HCT116 (cell line): ENCODE results near the gene GPX7. TPM values are rescaled to one million over a fixed set of nuclear protein-coding genes. Genes with fewer than 3 reads are reported as not detected.

Experiments used
- ATAC-seq: fragments of 200-7000 bp; cut with Tn5 transposase; 2 replicates; pipeline ENCODE4 v1.9.1; 2020; ENCODE audit warnings: mild to moderate bottlenecking, moderate library complexity
- BruUV-seq: library from RNA; stranded (reverse); fragments of 400-500 nt; replicated peaks from 2 replicates; lab custom pipeline; 2021; lab: Mats Ljungman, UMichigan
- CTCF ChIA-PET: fragments of 300-600 bp; sonication (Branson Sonifier 250); formaldehyde crosslinking; loops from one replicate; lab custom pipeline; 2021; ENCODE audit warnings: antibody characterized with exemption; lab: Charles Lee
- POLR2A ChIA-PET: fragments of 300-600, 350-600 bp; sonication (Branson Sonifier 250); formaldehyde crosslinking; loops from one replicate; lab custom pipeline; 2021; ENCODE audit warnings: antibody characterized with exemption; lab: Charles Lee
- RAD21 ChIA-PET, 2 experiments: fragments of 300-600 bp; sonication (Branson Sonifier 250); formaldehyde crosslinking; loops; one replicate each; lab custom pipeline; 2023; ENCODE audit warnings: low total read pairs in 2 of 2; ENCODE audit not compliant: uncharacterized antibody in 2 of 2, unreplicated experiment in 2 of 2, low non-redundant PET in 1 of 2; lab: Charles Lee
- DNase-seq: peaks from one replicate; pipeline ENCODE4 v3.0.0-alpha.2; 2010; ENCODE audit warnings: low read depth, low spot score
- H2AFZ ChIP-seq: fragments of 200-600 bp; shearing (Covaris generic), sonication (generic); 2 replicates; pipeline ENCODE4 v1.6.1; 2017; ENCODE audit warnings: low read depth, mixed run types, mixed read lengths, antibody characterized with exemption, low read length; ENCODE audit not compliant: poor library complexity, severe bottlenecking
- H3K27ac ChIP-seq: 2 replicates; pipeline ENCODE4 v1.5.1; 2012; ENCODE audit warnings: low read depth, low read length
- H3K27me3 ChIP-seq: fragments of 200-600 bp; sonication (generic); 2 replicates; pipeline ENCODE4 v1.6.1; 2016; ENCODE audit warnings: mixed run types, low read length, mixed read lengths; ENCODE audit not compliant: insufficient read depth
- H3K36me3 ChIP-seq, 2 experiments: fragments of 200-500 bp in 1 of 2; fragments of 200-600 bp in 1 of 2; sonication (Bioruptor generic) in 1 of 2; sonication (generic) in 1 of 2; 2 replicates each; pipeline versions ENCODE4 v1.5.1 to v1.6.1; 2014 to 2016; ENCODE audit warnings: low read length in 2 of 2, inconsistent platforms in 1 of 2, mixed read lengths in 1 of 2, mixed run types in 1 of 2; ENCODE audit not compliant: insufficient read depth in 2 of 2, control insufficient read depth in 1 of 2
- H3K4me1 ChIP-seq, 2 experiments: fragments of 200-600 bp in 1 of 2; sonication (generic) in 1 of 2; 2 replicates each; pipeline versions ENCODE4 v1.5.1 to v1.6.1; 2012 to 2017; ENCODE audit warnings: low read length in 2 of 2, inconsistent platforms in 1 of 2, mild to moderate bottlenecking in 1 of 2, mixed read lengths in 1 of 2, mixed run types in 1 of 2, moderate library complexity in 1 of 2; ENCODE audit not compliant: insufficient read depth in 2 of 2, control insufficient read depth in 1 of 2
- H3K4me2 ChIP-seq: fragments of 200-600 bp; sonication (generic); 2 replicates; pipeline ENCODE4 v1.6.1; 2017; ENCODE audit warnings: mixed run types, low read length, mixed read lengths
- H3K4me3 ChIP-seq, 2 experiments: fragments of 200-600 bp in 1 of 2; sonication (generic) in 1 of 2; replicated peaks in 1 of 2; 2 replicates each; pipeline ENCODE4 v1.5.1; 2011 to 2016; ENCODE audit warnings: low read length in 2 of 2, control low read depth in 1 of 2, low read depth in 1 of 2, mild to moderate bottlenecking in 1 of 2, mixed read lengths in 1 of 2, mixed run types in 1 of 2
- H3K79me2 ChIP-seq: fragments of 200-600 bp; sonication (generic); 2 replicates; pipeline ENCODE4 v1.6.1; 2017; ENCODE audit warnings: mild to moderate bottlenecking, mixed run types, low read length, moderate library complexity, mixed read lengths; ENCODE audit not compliant: insufficient read depth
- H3K9ac ChIP-seq: fragments of 200-600 bp; sonication (generic); 2 replicates; pipeline ENCODE4 v1.6.1; 2016; ENCODE audit warnings: low read length, mixed read lengths
- H3K9me2 ChIP-seq: fragments of 200-600 bp; sonication (generic), shearing (Covaris generic); 2 replicates; pipeline ENCODE4 v1.6.1; 2017; ENCODE audit warnings: mixed run types, mild to moderate bottlenecking, moderate library complexity; ENCODE audit not compliant: insufficient read depth
- H3K9me3 ChIP-seq, 2 experiments: fragments of 200-500 bp in 1 of 2; fragments of 200-600 bp in 1 of 2; sonication (Bioruptor generic) in 1 of 2; sonication (generic) in 1 of 2; 2 replicates each; pipeline ENCODE4 v1.6.1; 2014 to 2017; ENCODE audit warnings: low read length in 2 of 2, mixed read lengths in 2 of 2, inconsistent platforms in 1 of 2, low read depth in 1 of 2, mild to moderate bottlenecking in 1 of 2, mixed run types in 1 of 2, moderate library complexity in 1 of 2; ENCODE audit not compliant: control insufficient read depth in 1 of 2, insufficient read depth in 1 of 2
- H4K20me1 ChIP-seq: fragments of 200-600 bp; sonication (generic), shearing (Covaris generic); 2 replicates; pipeline ENCODE4 v1.6.1; 2017; ENCODE audit warnings: mixed run types, mild to moderate bottlenecking, moderate library complexity; ENCODE audit not compliant: insufficient read depth
- CBX3 ChIP-seq: IDR thresholded peaks from 2 replicates; pipeline ENCODE4 v1.6.1; 2012; ENCODE audit warnings: low read depth
- CEBPB ChIP-seq: IDR thresholded peaks from 2 replicates; pipeline ENCODE4 v1.6.1; 2012; ENCODE audit warnings: low read depth
- EGR1 ChIP-seq: IDR thresholded peaks from 2 replicates; pipeline ENCODE4 v1.6.1; 2012; ENCODE audit warnings: low read depth
- ELF1 ChIP-seq: IDR thresholded peaks from 2 replicates; pipeline ENCODE4 v1.6.1; 2012; ENCODE audit warnings: low read depth, borderline replicate concordance
- EZH2 ChIP-seq: fragments of 200-600 bp; sonication (generic); IDR thresholded peaks from 2 replicates; pipeline ENCODE4 v1.6.1; 2017; ENCODE audit warnings: antibody characterized with exemption, mixed run types
- EZH2phosphoT487 ChIP-seq: fragments of 200-600 bp; IDR thresholded peaks from 2 replicates; pipeline ENCODE4 v1.6.1; 2018; ENCODE audit warnings: antibody characterized with exemption, borderline replicate concordance
- JUND ChIP-seq: IDR thresholded peaks from 2 replicates; pipeline ENCODE4 v1.6.1; 2012
- POLR2AphosphoS5 ChIP-seq: IDR thresholded peaks from 2 replicates; pipeline ENCODE4 v1.6.1; 2011; ENCODE audit warnings: mild to moderate bottlenecking, low read depth, low read length, moderate library complexity
- RAD21 ChIP-seq: IDR thresholded peaks from 2 replicates; pipeline ENCODE4 v1.6.1; 2012; ENCODE audit warnings: low read depth, mild to moderate bottlenecking
- SP1 ChIP-seq: IDR thresholded peaks from 2 replicates; pipeline ENCODE4 v1.6.1; 2012; ENCODE audit warnings: low read depth
- SRF ChIP-seq: IDR thresholded peaks from 2 replicates; pipeline ENCODE4 v1.6.1; 2012; ENCODE audit warnings: low read depth
- YY1 ChIP-seq: IDR thresholded peaks from 2 replicates; pipeline ENCODE4 v1.6.1; 2011; ENCODE audit warnings: low read length, low read depth, moderate library complexity, mild to moderate bottlenecking; ENCODE audit not compliant: insufficient replicate concordance; ENCODE audit errors: extremely low read depth
- ZFX ChIP-seq: fragments of 450-650 bp; IDR thresholded peaks from 2 replicates; pipeline ENCODE4 v1.6.1; 2017
- ZNF274 ChIP-seq: fragments of 200-500 bp; sonication (Bioruptor generic); IDR thresholded peaks from 2 replicates; pipeline ENCODE4 v1.6.1; 2014; ENCODE audit warnings: mild to moderate bottlenecking, low read depth, low read length, inconsistent platforms
- intact Hi-C: fragments of 100-400 bp; cut with micrococcal nuclease; formaldehyde crosslinking; loops from 2 replicates; pipeline ENCODE4 v1.10.0; 2022
- total RNA-seq: library from RNA; stranded (reverse); gene quantifications from one replicate; pipeline ENCODE4 v1.2.1, GENCODE V29; 2021; ENCODE audit not compliant: unreplicated experiment
- TF ChIP-seq, protein P1 (sequence below): IDR thresholded peaks from 2 replicates; pipeline ENCODE4 v1.6.1; 2011; ENCODE audit warnings: mild to moderate bottlenecking, low read length, moderate library complexity; ENCODE audit not compliant: insufficient replicate concordance; ENCODE audit errors: extremely low read depth
- TF ChIP-seq, protein P2 (sequence below): IDR thresholded peaks from 2 replicates; pipeline ENCODE4 v1.6.1; 2012
- TF ChIP-seq, protein P3 (sequence below): IDR thresholded peaks from 2 replicates; pipeline ENCODE4 v1.6.1; 2012; ENCODE audit warnings: low read depth
- TF ChIP-seq, protein P4 (sequence below), 3 experiments: fragments of 200-600 bp in 1 of 3; sonication (generic) in 1 of 3; IDR thresholded peaks in 2 of 3; conservative IDR thresholded peaks in 1 of 3; 2 replicates each; pipeline ENCODE4 v1.5.1; 2012 to 2017; ENCODE audit warnings: low read depth in 2 of 3, low read length in 2 of 3, antibody characterized with exemption in 1 of 3, borderline replicate concordance in 1 of 3, control low read depth in 1 of 3, mild to moderate bottlenecking in 1 of 3, mixed read lengths in 1 of 3, mixed run types in 1 of 3, moderate library complexity in 1 of 3; ENCODE audit not compliant: insufficient read depth in 1 of 3
- TF ChIP-seq, protein P5 (sequence below): IDR thresholded peaks from 2 replicates; pipeline ENCODE4 v1.6.1; 2012

The GPX7 gene
- total RNA-seq, 1 experiment from 2014 or later, result not detected

DNA sequence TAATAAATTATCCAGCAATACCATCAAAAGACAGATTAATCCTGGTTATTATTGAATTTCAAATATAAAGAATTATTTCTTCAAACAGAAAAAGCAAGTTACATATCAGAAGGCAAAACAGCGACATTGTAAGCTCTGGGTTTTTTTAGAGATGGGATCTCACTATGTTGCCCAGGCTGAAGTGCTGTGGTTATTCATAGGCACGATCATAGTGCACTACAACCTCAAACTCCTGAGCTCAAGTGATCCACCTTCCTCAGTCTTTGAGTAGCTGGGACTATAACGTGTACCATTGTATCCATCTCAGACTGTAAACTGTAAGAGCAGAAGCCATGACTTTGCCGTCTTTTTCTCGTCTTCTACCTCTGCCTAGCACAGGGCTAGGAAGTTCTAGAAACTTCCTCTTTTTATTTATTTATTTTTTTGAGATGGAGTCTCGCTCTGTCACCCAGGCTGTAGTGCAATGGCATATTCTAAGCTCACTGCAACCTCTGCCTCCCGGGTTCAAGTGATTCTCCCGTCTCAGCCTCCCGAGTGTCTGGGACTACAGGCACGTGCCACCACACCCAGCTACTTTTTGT, 20.0 kb upstream of the GPX7 start:
- H3K9me2 ChIP-seq, result no peaks in the 10 kb centered on the region
- no peaks in the 10 kb centered on the region for H3K4me1 ChIP-seq
- H3K9ac ChIP-seq, result no peak overlapping the region
- no peak overlapping the region for H3K27ac ChIP-seq
- intact Hi-C loops, result no loop called here
- no peak for ATAC-seq
- no peak overlapping the region for H3K4me2 ChIP-seq
- H3K36me3 ChIP-seq, result no peaks in the 10 kb centered on the region
- no peaks in the 10 kb centered on the region for H3K79me2 ChIP-seq
- DNase-seq, result no peak
- ChIA-PET RAD21 (no interaction called here), CTCF (no interaction called here), POLR2A (no interaction called here)
- H3K27me3 ChIP-seq, result no peaks in the 10 kb centered on the region
- no peak overlapping the region for H2AFZ ChIP-seq
- no peak overlapping the region for H3K4me3 ChIP-seq
- TF ChIP-seq, protein P1, sequence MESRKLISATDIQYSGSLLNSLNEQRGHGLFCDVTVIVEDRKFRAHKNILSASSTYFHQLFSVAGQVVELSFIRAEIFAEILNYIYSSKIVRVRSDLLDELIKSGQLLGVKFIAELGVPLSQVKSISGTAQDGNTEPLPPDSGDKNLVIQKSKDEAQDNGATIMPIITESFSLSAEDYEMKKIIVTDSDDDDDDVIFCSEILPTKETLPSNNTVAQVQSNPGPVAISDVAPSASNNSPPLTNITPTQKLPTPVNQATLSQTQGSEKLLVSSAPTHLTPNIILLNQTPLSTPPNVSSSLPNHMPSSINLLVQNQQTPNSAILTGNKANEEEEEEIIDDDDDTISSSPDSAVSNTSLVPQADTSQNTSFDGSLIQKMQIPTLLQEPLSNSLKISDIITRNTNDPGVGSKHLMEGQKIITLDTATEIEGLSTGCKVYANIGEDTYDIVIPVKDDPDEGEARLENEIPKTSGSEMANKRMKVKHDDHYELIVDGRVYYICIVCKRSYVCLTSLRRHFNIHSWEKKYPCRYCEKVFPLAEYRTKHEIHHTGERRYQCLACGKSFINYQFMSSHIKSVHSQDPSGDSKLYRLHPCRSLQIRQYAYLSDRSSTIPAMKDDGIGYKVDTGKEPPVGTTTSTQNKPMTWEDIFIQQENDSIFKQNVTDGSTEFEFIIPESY, result no peak
- TF ChIP-seq RAD21 (no peak), EZH2 (no peak), EZH2phosphoT487 (no peak), POLR2AphosphoS5 (no peak), EGR1 (no peak), CBX3 (no peak), SRF (no peak), CEBPB (no peak), YY1 (no peak), SP1 (no peak), ZNF274 (no peak), ELF1 (no peak), JUND (no peak), ZFX (no peak)
- TF ChIP-seq, protein P2, sequence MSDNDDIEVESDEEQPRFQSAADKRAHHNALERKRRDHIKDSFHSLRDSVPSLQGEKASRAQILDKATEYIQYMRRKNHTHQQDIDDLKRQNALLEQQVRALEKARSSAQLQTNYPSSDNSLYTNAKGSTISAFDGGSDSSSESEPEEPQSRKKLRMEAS, result no peak
- TF ChIP-seq, protein P3, sequence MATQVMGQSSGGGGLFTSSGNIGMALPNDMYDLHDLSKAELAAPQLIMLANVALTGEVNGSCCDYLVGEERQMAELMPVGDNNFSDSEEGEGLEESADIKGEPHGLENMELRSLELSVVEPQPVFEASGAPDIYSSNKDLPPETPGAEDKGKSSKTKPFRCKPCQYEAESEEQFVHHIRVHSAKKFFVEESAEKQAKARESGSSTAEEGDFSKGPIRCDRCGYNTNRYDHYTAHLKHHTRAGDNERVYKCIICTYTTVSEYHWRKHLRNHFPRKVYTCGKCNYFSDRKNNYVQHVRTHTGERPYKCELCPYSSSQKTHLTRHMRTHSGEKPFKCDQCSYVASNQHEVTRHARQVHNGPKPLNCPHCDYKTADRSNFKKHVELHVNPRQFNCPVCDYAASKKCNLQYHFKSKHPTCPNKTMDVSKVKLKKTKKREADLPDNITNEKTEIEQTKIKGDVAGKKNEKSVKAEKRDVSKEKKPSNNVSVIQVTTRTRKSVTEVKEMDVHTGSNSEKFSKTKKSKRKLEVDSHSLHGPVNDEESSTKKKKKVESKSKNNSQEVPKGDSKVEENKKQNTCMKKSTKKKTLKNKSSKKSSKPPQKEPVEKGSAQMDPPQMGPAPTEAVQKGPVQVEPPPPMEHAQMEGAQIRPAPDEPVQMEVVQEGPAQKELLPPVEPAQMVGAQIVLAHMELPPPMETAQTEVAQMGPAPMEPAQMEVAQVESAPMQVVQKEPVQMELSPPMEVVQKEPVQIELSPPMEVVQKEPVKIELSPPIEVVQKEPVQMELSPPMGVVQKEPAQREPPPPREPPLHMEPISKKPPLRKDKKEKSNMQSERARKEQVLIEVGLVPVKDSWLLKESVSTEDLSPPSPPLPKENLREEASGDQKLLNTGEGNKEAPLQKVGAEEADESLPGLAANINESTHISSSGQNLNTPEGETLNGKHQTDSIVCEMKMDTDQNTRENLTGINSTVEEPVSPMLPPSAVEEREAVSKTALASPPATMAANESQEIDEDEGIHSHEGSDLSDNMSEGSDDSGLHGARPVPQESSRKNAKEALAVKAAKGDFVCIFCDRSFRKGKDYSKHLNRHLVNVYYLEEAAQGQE, result no peak
- TF ChIP-seq, protein P4, sequence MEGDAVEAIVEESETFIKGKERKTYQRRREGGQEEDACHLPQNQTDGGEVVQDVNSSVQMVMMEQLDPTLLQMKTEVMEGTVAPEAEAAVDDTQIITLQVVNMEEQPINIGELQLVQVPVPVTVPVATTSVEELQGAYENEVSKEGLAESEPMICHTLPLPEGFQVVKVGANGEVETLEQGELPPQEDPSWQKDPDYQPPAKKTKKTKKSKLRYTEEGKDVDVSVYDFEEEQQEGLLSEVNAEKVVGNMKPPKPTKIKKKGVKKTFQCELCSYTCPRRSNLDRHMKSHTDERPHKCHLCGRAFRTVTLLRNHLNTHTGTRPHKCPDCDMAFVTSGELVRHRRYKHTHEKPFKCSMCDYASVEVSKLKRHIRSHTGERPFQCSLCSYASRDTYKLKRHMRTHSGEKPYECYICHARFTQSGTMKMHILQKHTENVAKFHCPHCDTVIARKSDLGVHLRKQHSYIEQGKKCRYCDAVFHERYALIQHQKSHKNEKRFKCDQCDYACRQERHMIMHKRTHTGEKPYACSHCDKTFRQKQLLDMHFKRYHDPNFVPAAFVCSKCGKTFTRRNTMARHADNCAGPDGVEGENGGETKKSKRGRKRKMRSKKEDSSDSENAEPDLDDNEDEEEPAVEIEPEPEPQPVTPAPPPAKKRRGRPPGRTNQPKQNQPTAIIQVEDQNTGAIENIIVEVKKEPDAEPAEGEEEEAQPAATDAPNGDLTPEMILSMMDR (IDR thresholded peaks at IDR 0.05 in 2 of 3, conservative IDR thresholded peaks at IDR 0.05 in 1 of 3; ENCODE audit: borderline replicate concordance in 1 of 3, insufficient read depth in 1 of 3, low read depth in 2 of 3, low read length in 2 of 3), result no peak
- TF ChIP-seq, protein P5, sequence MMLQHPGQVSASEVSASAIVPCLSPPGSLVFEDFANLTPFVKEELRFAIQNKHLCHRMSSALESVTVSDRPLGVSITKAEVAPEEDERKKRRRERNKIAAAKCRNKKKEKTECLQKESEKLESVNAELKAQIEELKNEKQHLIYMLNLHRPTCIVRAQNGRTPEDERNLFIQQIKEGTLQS, result no peak
- H3K9me3 ChIP-seq, result no peaks in the 10 kb centered on the region
- no TSS peak for BruUV-seq
- H4K20me1 ChIP-seq, result no peaks in the 10 kb centered on the region
